GM23248 (cell line): Measurements from ENCODE around the gene NKAIN2.

Experiments used
- EZH2 ChIP-seq: fragments of 200-600 bp; sonication (generic); IDR thresholded peaks from 2 replicates; pipeline ENCODE4 v1.6.1; 2018; ENCODE audit warnings: antibody characterized with exemption, mild to moderate bottlenecking; ENCODE audit not compliant: insufficient read depth, poor library complexity, severe bottlenecking
- EZH2phosphoT487 ChIP-seq: fragments of 200-600 bp; sonication (generic); IDR thresholded peaks from 2 replicates; pipeline ENCODE4 v1.6.1; 2018; ENCODE audit warnings: antibody characterized with exemption, moderate library complexity, mild to moderate bottlenecking, low read depth; ENCODE audit not compliant: insufficient read depth

DNA sequence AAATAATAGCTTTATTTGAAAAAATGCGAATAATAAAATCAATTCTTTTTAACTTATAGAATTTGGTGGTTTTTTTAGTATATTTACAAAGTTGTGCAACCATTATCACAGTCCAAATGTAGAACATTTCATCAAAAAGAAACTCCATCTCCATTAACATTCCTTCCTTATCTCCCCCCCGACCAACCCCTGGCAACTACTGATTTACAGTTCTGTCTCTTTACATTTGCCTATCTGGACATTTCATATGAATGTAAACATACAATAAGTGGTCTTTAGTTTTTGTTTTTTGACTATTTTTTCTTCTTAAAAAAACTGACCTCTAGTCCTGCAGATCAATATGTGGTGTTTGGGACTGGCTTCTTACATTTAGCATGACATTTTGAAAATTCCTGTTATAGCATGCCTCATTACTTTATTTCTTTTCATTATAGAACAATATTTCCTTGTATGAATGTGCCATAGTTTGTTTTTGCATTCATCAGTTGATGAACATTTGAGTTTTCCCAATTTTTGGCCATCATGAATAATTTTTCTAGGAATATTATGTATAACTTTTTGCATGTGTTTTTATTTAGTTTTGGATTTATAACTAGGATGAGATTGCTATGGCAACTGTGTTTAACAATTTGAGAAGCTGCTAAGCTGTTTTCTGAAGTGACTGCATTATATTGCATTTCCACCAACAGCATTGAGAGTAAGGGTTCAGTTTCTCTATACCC, 344.7 kb downstream of the NKAIN2 start:
- TF ChIP-seq EZH2 (no peak), EZH2phosphoT487 (no peak)
